ENCODE measurements around the gene FEM1C. TPM values are rescaled to one million over a fixed set of nuclear protein-coding genes. Genes with fewer than 3 reads are reported as not detected.

FEM1C gene
- total RNA-seq, 1 experiment from 2014 or later, result 10.4 TPM

DNA sequence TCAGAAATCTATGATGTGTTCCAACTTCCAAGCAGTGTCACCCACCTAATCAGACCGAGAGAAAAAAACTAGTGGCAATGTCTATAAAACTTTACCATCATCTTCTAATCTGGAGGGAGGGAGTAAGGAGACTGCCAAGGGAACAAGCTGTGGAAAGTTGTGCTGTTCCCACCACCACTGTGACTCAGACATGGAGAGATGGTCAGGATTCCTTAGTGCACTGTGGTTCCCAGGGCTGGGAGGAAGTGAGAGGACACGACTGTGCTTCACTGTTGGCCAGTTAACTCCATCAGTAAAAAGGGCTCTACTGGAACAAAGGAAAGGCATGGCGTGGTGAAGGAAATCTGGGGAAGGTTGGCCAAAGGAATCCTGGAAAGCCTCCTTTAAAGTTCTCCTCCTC lies 38.9 kb upstream of the FEM1C start:
- Histone ChIP-seq H3K27ac (ENCODE audit: low read length) (no peak overlapping the region), H3K27me3 (ENCODE audit: control insufficient read depth, insufficient read depth, low read length) (no peaks in the 10 kb centered on the region), H3K36me3 (ENCODE audit: control insufficient read depth, insufficient read depth, low read length) (no peaks in the 10 kb centered on the region), H3K4me3 (ENCODE audit: low read depth in 2 of 2, low read length in 2 of 2) (no peak overlapping the region), H3K4me1 (ENCODE audit: control insufficient read depth, insufficient read depth, low read length) (no peaks in the 10 kb centered on the region), H3K9me3 (ENCODE audit: control insufficient read depth, insufficient read depth, low read depth, low read length) (no peaks in the 10 kb centered on the region)
- in situ Hi-C loops (cut with HindIII; ENCODE audit: low pct_unique_long_range_greater_than_20kb, low sequenced_read_pairs) (no loop called here), intact Hi-C loops (cut with micrococcal nuclease; ENCODE audit: unreplicated experiment) (no loop called here)
- no peak for TF ChIP-seq TCF7L2 (IDR thresholded peaks at IDR 0.05; ENCODE audit: low read depth, low read length)
- ChIA-PET POLR2A (no interaction called here), CTCF (no interaction called here)
- no peak for DNase-seq (ENCODE audit: low read depth, low spot score)
- no TSS peak for BruUV-seq (replicated peaks)
- ATAC-seq, result no peak

DNA sequence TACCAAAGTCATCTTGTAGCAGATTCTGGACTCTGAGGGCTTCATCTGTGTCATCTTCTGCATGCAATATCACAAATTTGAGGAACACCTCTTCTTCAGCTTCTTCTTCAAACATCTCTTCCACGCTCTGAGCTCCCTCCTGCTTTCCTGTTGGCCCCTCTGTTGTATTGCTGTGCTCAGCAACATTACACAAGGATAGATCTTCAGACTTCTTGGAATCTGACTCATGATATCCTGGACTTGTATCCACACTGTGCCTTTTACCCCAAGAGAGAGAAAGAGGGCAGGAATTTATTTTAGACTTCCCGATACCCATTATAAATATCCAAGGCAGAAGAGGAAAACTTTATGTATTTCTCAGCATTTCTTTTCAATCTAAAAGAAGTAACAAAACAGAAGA lies 36.4 kb upstream of the FEM1C start:
- BruUV-seq (replicated peaks), result no TSS peak
- TF ChIP-seq TCF7L2 (IDR thresholded peaks at IDR 0.05; ENCODE audit: low read depth, low read length) (no peak), SIN3A (IDR thresholded peaks at IDR 0.05; ENCODE audit: borderline replicate concordance, insufficient read depth, low read depth, low read length) (no peak), POLR2AphosphoS5 (IDR thresholded peaks at IDR 0.05; ENCODE audit: low read depth, low read length) (no peak)
- TF ChIP-seq, protein P1, sequence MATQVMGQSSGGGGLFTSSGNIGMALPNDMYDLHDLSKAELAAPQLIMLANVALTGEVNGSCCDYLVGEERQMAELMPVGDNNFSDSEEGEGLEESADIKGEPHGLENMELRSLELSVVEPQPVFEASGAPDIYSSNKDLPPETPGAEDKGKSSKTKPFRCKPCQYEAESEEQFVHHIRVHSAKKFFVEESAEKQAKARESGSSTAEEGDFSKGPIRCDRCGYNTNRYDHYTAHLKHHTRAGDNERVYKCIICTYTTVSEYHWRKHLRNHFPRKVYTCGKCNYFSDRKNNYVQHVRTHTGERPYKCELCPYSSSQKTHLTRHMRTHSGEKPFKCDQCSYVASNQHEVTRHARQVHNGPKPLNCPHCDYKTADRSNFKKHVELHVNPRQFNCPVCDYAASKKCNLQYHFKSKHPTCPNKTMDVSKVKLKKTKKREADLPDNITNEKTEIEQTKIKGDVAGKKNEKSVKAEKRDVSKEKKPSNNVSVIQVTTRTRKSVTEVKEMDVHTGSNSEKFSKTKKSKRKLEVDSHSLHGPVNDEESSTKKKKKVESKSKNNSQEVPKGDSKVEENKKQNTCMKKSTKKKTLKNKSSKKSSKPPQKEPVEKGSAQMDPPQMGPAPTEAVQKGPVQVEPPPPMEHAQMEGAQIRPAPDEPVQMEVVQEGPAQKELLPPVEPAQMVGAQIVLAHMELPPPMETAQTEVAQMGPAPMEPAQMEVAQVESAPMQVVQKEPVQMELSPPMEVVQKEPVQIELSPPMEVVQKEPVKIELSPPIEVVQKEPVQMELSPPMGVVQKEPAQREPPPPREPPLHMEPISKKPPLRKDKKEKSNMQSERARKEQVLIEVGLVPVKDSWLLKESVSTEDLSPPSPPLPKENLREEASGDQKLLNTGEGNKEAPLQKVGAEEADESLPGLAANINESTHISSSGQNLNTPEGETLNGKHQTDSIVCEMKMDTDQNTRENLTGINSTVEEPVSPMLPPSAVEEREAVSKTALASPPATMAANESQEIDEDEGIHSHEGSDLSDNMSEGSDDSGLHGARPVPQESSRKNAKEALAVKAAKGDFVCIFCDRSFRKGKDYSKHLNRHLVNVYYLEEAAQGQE (IDR thresholded peaks at IDR 0.05; ENCODE audit: insufficient read depth in 1 of 2, low read depth in 2 of 2, low read length in 1 of 2), result no peak
- TF ChIP-seq, protein P2, sequence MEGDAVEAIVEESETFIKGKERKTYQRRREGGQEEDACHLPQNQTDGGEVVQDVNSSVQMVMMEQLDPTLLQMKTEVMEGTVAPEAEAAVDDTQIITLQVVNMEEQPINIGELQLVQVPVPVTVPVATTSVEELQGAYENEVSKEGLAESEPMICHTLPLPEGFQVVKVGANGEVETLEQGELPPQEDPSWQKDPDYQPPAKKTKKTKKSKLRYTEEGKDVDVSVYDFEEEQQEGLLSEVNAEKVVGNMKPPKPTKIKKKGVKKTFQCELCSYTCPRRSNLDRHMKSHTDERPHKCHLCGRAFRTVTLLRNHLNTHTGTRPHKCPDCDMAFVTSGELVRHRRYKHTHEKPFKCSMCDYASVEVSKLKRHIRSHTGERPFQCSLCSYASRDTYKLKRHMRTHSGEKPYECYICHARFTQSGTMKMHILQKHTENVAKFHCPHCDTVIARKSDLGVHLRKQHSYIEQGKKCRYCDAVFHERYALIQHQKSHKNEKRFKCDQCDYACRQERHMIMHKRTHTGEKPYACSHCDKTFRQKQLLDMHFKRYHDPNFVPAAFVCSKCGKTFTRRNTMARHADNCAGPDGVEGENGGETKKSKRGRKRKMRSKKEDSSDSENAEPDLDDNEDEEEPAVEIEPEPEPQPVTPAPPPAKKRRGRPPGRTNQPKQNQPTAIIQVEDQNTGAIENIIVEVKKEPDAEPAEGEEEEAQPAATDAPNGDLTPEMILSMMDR (IDR thresholded peaks at IDR 0.05), result no peak
- ATAC-seq (no peak), DNase-seq (ENCODE audit: low read depth, low spot score) (no peak)
- Histone ChIP-seq H3K36me3 (ENCODE audit: control insufficient read depth, insufficient read depth, low read length) (no peaks in the 10 kb centered on the region), H3K9me3 (ENCODE audit: control insufficient read depth, insufficient read depth, low read depth, low read length) (no peaks in the 10 kb centered on the region), H3K27ac (ENCODE audit: low read length) (no peak overlapping the region), H3K27me3 (ENCODE audit: control insufficient read depth, insufficient read depth, low read length) (no peaks in the 10 kb centered on the region), H3K4me1 (ENCODE audit: control insufficient read depth, insufficient read depth, low read length) (no peaks in the 10 kb centered on the region), H3K4me3 (ENCODE audit: low read depth in 2 of 2, low read length in 2 of 2) (no peak overlapping the region)
- ChIA-PET POLR2A (no interaction called here), CTCF (no interaction called here)
- in situ Hi-C loops (cut with HindIII; ENCODE audit: low pct_unique_long_range_greater_than_20kb, low sequenced_read_pairs), result no loop called here
- intact Hi-C loops (cut with micrococcal nuclease; ENCODE audit: unreplicated experiment), result no loop called here

DNA sequence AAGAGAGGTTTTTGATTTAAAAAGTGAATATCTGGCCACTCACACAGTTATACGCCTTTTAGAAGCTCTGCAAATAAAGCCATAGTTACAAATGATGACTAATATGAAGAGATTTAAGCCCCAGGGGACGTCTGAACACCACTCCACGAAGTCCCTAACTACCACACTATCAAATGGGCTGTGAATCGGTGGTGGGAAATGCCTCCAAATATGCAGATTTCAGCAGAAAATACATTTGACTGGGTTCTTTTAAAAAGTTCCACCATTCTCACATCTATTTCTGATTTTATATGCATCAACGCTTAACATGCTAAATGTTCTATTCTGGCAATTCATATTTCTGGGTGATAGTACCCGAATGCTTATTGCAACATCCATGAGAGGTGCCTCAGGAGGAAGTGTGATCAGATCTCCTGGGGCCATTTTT lies 35.2 kb upstream of the FEM1C start:
- TF ChIP-seq, protein P2 (IDR thresholded peaks at IDR 0.05), result no peak
- TF ChIP-seq, protein P1 (IDR thresholded peaks at IDR 0.05; ENCODE audit: insufficient read depth in 1 of 2, low read depth in 2 of 2, low read length in 1 of 2), result no peak
- no peak for TF ChIP-seq SIN3A (IDR thresholded peaks at IDR 0.05; ENCODE audit: borderline replicate concordance, insufficient read depth, low read depth, low read length)
- no peak for TF ChIP-seq POLR2AphosphoS5 (IDR thresholded peaks at IDR 0.05; ENCODE audit: low read depth, low read length)
- no peak for TF ChIP-seq TCF7L2 (IDR thresholded peaks at IDR 0.05; ENCODE audit: low read depth, low read length)
- intact Hi-C loops (cut with micrococcal nuclease; ENCODE audit: unreplicated experiment), result no loop called here
- in situ Hi-C loops (cut with HindIII; ENCODE audit: low pct_unique_long_range_greater_than_20kb, low sequenced_read_pairs), result no loop called here
- Histone ChIP-seq H3K27me3 (ENCODE audit: control insufficient read depth, insufficient read depth, low read length) (no peaks in the 10 kb centered on the region), H3K4me1 (ENCODE audit: control insufficient read depth, insufficient read depth, low read length) (no peaks in the 10 kb centered on the region; the same call in 1 of the 2 replicates), H3K9me3 (ENCODE audit: control insufficient read depth, insufficient read depth, low read depth, low read length) (no peaks in the 10 kb centered on the region), H3K36me3 (ENCODE audit: control insufficient read depth, insufficient read depth, low read length) (no peaks in the 10 kb centered on the region), H3K27ac (ENCODE audit: low read length) (no peak overlapping the region), H3K4me3 (ENCODE audit: low read depth in 2 of 2, low read length in 2 of 2) (no peak overlapping the region)
- DNase-seq (ENCODE audit: low read depth, low spot score) (no peak), ATAC-seq (no peak)
- BruUV-seq (replicated peaks), result no TSS peak
- ChIA-PET POLR2A (no interaction called here), CTCF (no interaction called here)

All from Panc1 (cell line).